Neural progenitor cell (in vitro differentiated cells): ENCODE measurements around the gene PPP1R9B. TPM values are rescaled to one million over a fixed set of nuclear protein-coding genes. Genes with fewer than 3 reads are reported as not detected.
A peak's percentile ranks its signal among the peaks of the same experiment; 100 is the strongest.

Experiments
- DNase-seq: peaks from one replicate; pipeline ENCODE4 v3.0.0-alpha.2; 2016; ENCODE audit warnings: low spot score
- H2AFZ ChIP-seq: fragments of 200-600 bp; sonication (generic); replicated peaks from 2 replicates; pipeline ENCODE4 v1.6.1; 2016; ENCODE audit warnings: antibody characterized with exemption
- H3F3A ChIP-seq: fragments of 200-600 bp; sonication (generic); 2 replicates; pipeline ENCODE4 v1.6.1; 2016; ENCODE audit warnings: antibody characterized with exemption, low read depth
- H3K27ac ChIP-seq: fragments of 200-600 bp; sonication (generic); 2 replicates; pipeline ENCODE4 v1.5.1; 2016; ENCODE audit warnings: mild to moderate bottlenecking
- H3K27me3 ChIP-seq: fragments of 200-600 bp; sonication (generic); 2 replicates; pipeline ENCODE4 v1.6.1; 2016; ENCODE audit warnings: mild to moderate bottlenecking, moderate library complexity
- H3K36me3 ChIP-seq: fragments of 200-600 bp; sonication (generic); 2 replicates; pipeline ENCODE4 v1.5.1; 2016
- H3K4me1 ChIP-seq: fragments of 200-600 bp; sonication (generic); 2 replicates; pipeline ENCODE4 v1.6.1; 2016; ENCODE audit warnings: mixed run types
- H3K4me2 ChIP-seq: fragments of 200-600 bp; sonication (generic); 2 replicates; pipeline ENCODE4 v1.6.1; 2016
- H3K4me3 ChIP-seq: fragments of 200-600 bp; sonication (generic); 2 replicates; pipeline ENCODE4 v1.5.1; 2016
- H3K79me2 ChIP-seq: fragments of 200-600 bp; sonication (generic); 2 replicates; pipeline ENCODE4 v1.6.1; 2016; ENCODE audit warnings: low read depth
- H3K9ac ChIP-seq: fragments of 200-600 bp; sonication (generic); 2 replicates; pipeline ENCODE4 v1.6.1; 2016
- H3K9me3 ChIP-seq: fragments of 200-600 bp; sonication (generic); 2 replicates; pipeline ENCODE4 v1.5.1; 2016; ENCODE audit warnings: low read depth
- H4K20me1 ChIP-seq: fragments of 200-600 bp; sonication (generic); 2 replicates; pipeline ENCODE4 v1.6.1; 2016; ENCODE audit warnings: low read depth
- H3K27ac Mint-ChIP-seq: 3 replicates; pipeline ENCODE4 v1.8.0; 2021; ENCODE audit warnings: mixed read lengths
- H3K27me3 Mint-ChIP-seq: 2 replicates; pipeline ENCODE4 v1.8.0; 2022; ENCODE audit warnings: low read depth, mild to moderate bottlenecking, inconsistent platforms, moderate library complexity, mixed read lengths; ENCODE audit not compliant: insufficient read depth
- H3K36me3 Mint-ChIP-seq: 3 replicates; pipeline ENCODE4 v1.8.0; 2021; ENCODE audit warnings: mixed read lengths
- H3K4me1 Mint-ChIP-seq: 3 replicates; pipeline ENCODE4 v1.8.0; 2021; ENCODE audit warnings: mixed read lengths
- H3K4me3 Mint-ChIP-seq: 3 replicates; pipeline ENCODE4 v1.8.0; 2021; ENCODE audit warnings: mild to moderate bottlenecking, moderate library complexity, mixed read lengths
- H3K9me3 Mint-ChIP-seq: 3 replicates; pipeline ENCODE4 v1.8.0; 2020; ENCODE audit warnings: mixed read lengths
- CTCF ChIP-seq: fragments of 200-600 bp; sonication (generic); IDR thresholded peaks from 2 replicates; pipeline ENCODE4 v1.5.1; 2017; ENCODE audit warnings: antibody characterized with exemption, mild to moderate bottlenecking
- EZH2 ChIP-seq: fragments of 200-600 bp; sonication (generic); IDR thresholded peaks from 2 replicates; pipeline ENCODE4 v1.6.1; 2017; ENCODE audit warnings: antibody characterized with exemption, mild to moderate bottlenecking, moderate library complexity
- EZH2phosphoT487 ChIP-seq: fragments of 200-600 bp; sonication (generic); IDR thresholded peaks from 2 replicates; pipeline ENCODE4 v1.6.1; 2017; ENCODE audit warnings: antibody characterized with exemption
- total RNA-seq: library from RNA; depleted of rRNA; stranded (reverse); fragments of >200 nt; gene quantifications from 2 replicates; pipeline ENCODE4 v1.2.3, GENCODE V29; 2015; ENCODE audit warnings: low replicate concordance

Gene PPP1R9B
- total RNA-seq, 1 donor from 2014 or later = 12.0 TPM

- Mint-ChIP-seq H3K36me3 (peaks cover 10% of the 10 kb centered on the region), H3K27me3 (peaks cover 8% of the 10 kb centered on the region), H3K4me1 (peaks cover 42% of the 10 kb centered on the region), H3K9me3 (no peaks in the 10 kb centered on the region), H3K4me3 (peak overlapping the region; percentile 87), H3K27ac (no peak overlapping the region)
- Histone ChIP-seq H2AFZ (no peak overlapping the region), H3K27me3 (peaks cover 13% of the 10 kb centered on the region), H3F3A (peaks cover 29% of the 10 kb centered on the region), H3K36me3 (no peaks in the 10 kb centered on the region), H3K27ac (no peak overlapping the region), H3K79me2 (peaks cover 48% of the 10 kb centered on the region), H3K9me3 (no peaks in the 10 kb centered on the region), H3K4me3 (peak overlapping the region; percentile 78), H4K20me1 (peaks cover 55% of the 10 kb centered on the region), H3K9ac (no peak overlapping the region), H3K4me2 (peak overlapping the region; percentile 96), H3K4me1 (peaks cover 37% of the 10 kb centered on the region)
- no peak for TF ChIP-seq EZH2phosphoT487
- TF ChIP-seq EZH2 = no peak
- TF ChIP-seq CTCF = no peak
- no peak for DNase-seq
These were observed 1.4 kb downstream of the PPP1R9B start for GRCh38 chr17:50149091-50149416.

- H3K9ac ChIP-seq = no peak overlapping the region
- H3K4me1 ChIP-seq = peaks cover 37% of the 10 kb centered on the region
- Mint-ChIP-seq H3K27me3 (peaks cover 10% of the 10 kb centered on the region), H3K36me3 (peaks cover 12% of the 10 kb centered on the region), H3K4me3 (peak overlapping the region; percentile 87), H3K9me3 (no peaks in the 10 kb centered on the region), H3K4me1 (peaks cover 42% of the 10 kb centered on the region), H3K27ac (peak overlapping the region; percentile 78)
- H3K27me3 ChIP-seq = peaks cover 13% of the 10 kb centered on the region
- TF ChIP-seq EZH2 (no peak), CTCF (peak; percentile 28)
- H2AFZ ChIP-seq = no peak overlapping the region
- H3K27ac ChIP-seq = no peak overlapping the region
- peaks cover 48% of the 10 kb centered on the region for H3K79me2 ChIP-seq
- H4K20me1 ChIP-seq = peaks cover 55% of the 10 kb centered on the region
- peak overlapping the region; percentile 96 for H3K4me2 ChIP-seq
- peak; percentile 54 for DNase-seq
- peaks cover 29% of the 10 kb centered on the region for H3F3A ChIP-seq
- no peaks in the 10 kb centered on the region for H3K9me3 ChIP-seq
- no peaks in the 10 kb centered on the region for H3K36me3 ChIP-seq
- peak overlapping the region; percentile 78 for H3K4me3 ChIP-seq
These were observed 2.0 kb downstream of the PPP1R9B start for GRCh38 chr17:50148226-50149090.

- peak overlapping the region; percentile 49 for H3K9ac ChIP-seq
These were observed 2.6 kb downstream of the PPP1R9B start for GRCh38 chr17:50147841-50148225.

More at GRCh38 chr17:50147841-50148225, 2.6 kb downstream of the PPP1R9B start:
- peaks cover 55% of the 10 kb centered on the region for H4K20me1 ChIP-seq
- peaks cover 48% of the 10 kb centered on the region for H3K79me2 ChIP-seq
- peak overlapping the region; percentile 96 for H3K4me2 ChIP-seq
- H3K4me3 ChIP-seq = peak overlapping the region; percentile 78
- Mint-ChIP-seq H3K4me3 (peak overlapping the region; percentile 87), H3K36me3 (peaks cover 15% of the 10 kb centered on the region), H3K4me1 (peaks cover 42% of the 10 kb centered on the region), H3K27me3 (peaks cover 10% of the 10 kb centered on the region), H3K9me3 (no peaks in the 10 kb centered on the region), H3K27ac (no peak overlapping the region)
- no peak overlapping the region for H2AFZ ChIP-seq
- no peak for TF ChIP-seq CTCF
- no peak for TF ChIP-seq EZH2phosphoT487
- TF ChIP-seq EZH2 = no peak
- no peaks in the 10 kb centered on the region for H3K9me3 ChIP-seq
- H3K36me3 ChIP-seq = no peaks in the 10 kb centered on the region
- H3K27me3 ChIP-seq = peaks cover 13% of the 10 kb centered on the region
- H3F3A ChIP-seq = peaks cover 29% of the 10 kb centered on the region
- H3K4me1 ChIP-seq = peaks cover 34% of the 10 kb centered on the region
- no peak for DNase-seq
- H3K27ac ChIP-seq = no peak overlapping the region
